Measurements from ENCODE around the gene INS. TPM values are rescaled to one million over a fixed set of nuclear protein-coding genes. Genes with fewer than 3 reads are reported as not detected.

INS gene
- total and polyA plus RNA-seq, 2 of the 4 experiments (the other 2 are of a cell fraction): not detected

GRCh38 chr11:2182075-2182474 is 21.1 kb upstream of the INS start:
- H3K56ac ChIP-seq (ENCODE audit: extremely low read depth, insufficient read depth, low read length): no peak overlapping the region
- peaks cover 20% of the 10 kb centered on the region for H3K27me3 ChIP-seq (ENCODE audit: control insufficient read depth, insufficient read depth, low read length)
- no peaks in the 10 kb centered on the region for H3K79me1 ChIP-seq (ENCODE audit: low read depth in 1 of 2, low read length in 2 of 2)
- no peak overlapping the region for H3K4ac ChIP-seq (ENCODE audit: low read depth, low read length)
- H2AK9ac ChIP-seq (replicated peaks; ENCODE audit: low read depth, low read length, poor library complexity): no peak overlapping the region
- no peak overlapping the region for H3K23ac ChIP-seq (ENCODE audit: low read depth, low read length)
- ChIA-PET CTCF (no interaction called here), POLR2A (ENCODE audit: unreplicated experiment) (no interaction called here)
- no peak overlapping the region for H3K27ac ChIP-seq (ENCODE audit: insufficient read depth, low read length)
- no peak overlapping the region for H4K8ac ChIP-seq (ENCODE audit: low read depth in 2 of 2, low read length in 2 of 2)
- no peak overlapping the region for H2BK5ac ChIP-seq (ENCODE audit: low read depth, low read length, poor library complexity, severe bottlenecking)
- H2BK15ac ChIP-seq (ENCODE audit: low read depth, low read length): no peak overlapping the region
- dilution Hi-C loops (cut with HindIII; ENCODE audit: low sequenced_read_pairs, unreplicated experiment): no loop called here
- H2BK120ac ChIP-seq (ENCODE audit: low read depth, low read length): no peak overlapping the region
- intact Hi-C loops (cut with micrococcal nuclease): no loop called here
- H3K4me2 ChIP-seq (ENCODE audit: low read depth, low read length): no peak overlapping the region
- H4K5ac ChIP-seq (ENCODE audit: low read depth, low read length): no peak overlapping the region
- H3K4me3 ChIP-seq (ENCODE audit: insufficient read depth, low read depth, low read length): no peak overlapping the region
- H3K4me1 ChIP-seq (ENCODE audit: control insufficient read depth, insufficient read depth, low read length): no peaks in the 10 kb centered on the region
- no peak for DNase-seq
- H4K91ac ChIP-seq (ENCODE audit: insufficient read depth, low read depth, low read length): no peak overlapping the region
- no peak for ATAC-seq (ENCODE audit: low read depth)
- no peak overlapping the region for H2BK20ac ChIP-seq (ENCODE audit: low read depth, low read length)
- H3K18ac ChIP-seq (ENCODE audit: low read depth, low read length): no peak overlapping the region
- H3K9ac ChIP-seq (ENCODE audit: low read depth, low read length): no peak overlapping the region
- H2AK5ac ChIP-seq (ENCODE audit: low read depth, low read length): no peak overlapping the region
- no peaks in the 10 kb centered on the region for H3K36me3 ChIP-seq (ENCODE audit: control insufficient read depth, insufficient read depth, low read length)
- in situ Hi-C loops (cut with MboI; ENCODE audit: low sequenced_read_pairs): loop anchor here (25.0 kb wide), 1 partner anchor 705 kb away; the partner anchor contains the start of gene CDKN1C
- no TSS peak for BruUV-seq (replicated peaks)
- H3K14ac ChIP-seq (replicated peaks; ENCODE audit: low read depth, low read length): no peak overlapping the region
- no peak overlapping the region for H2AFZ ChIP-seq (replicated peaks; ENCODE audit: low read length, poor library complexity)
- no peaks in the 10 kb centered on the region for H3K9me3 ChIP-seq (ENCODE audit: control insufficient read depth, insufficient read depth, low read length)
- H3K9me1 ChIP-seq (ENCODE audit: insufficient read depth, low read length): peaks cover 1% of the 10 kb centered on the region; the same call in 1 of the 2 replicates
- TF ChIP-seq BHLHE40 (IDR thresholded peaks at IDR 0.05; ENCODE audit: low read depth, low read length) (no peak), RFX5 (IDR thresholded peaks at IDR 0.05; ENCODE audit: low read depth, low read length) (no peak), RAD21 (IDR thresholded peaks at IDR 0.05; ENCODE audit: low read length) (no peak), ELK1 (IDR thresholded peaks at IDR 0.05; ENCODE audit: borderline replicate concordance, low read depth, low read length) (no peak), NFE2L2 (IDR thresholded peaks at IDR 0.05; ENCODE audit: low read depth, low read length) (no peak), MAFK (IDR thresholded peaks at IDR 0.05; ENCODE audit: low read depth, low read length) (no peak), CEBPB (IDR thresholded peaks at IDR 0.05; ENCODE audit: low read depth, low read length) (no peak), SMC3 (IDR thresholded peaks at IDR 0.05; ENCODE audit: low read depth, low read length) (no peak), FOS (IDR thresholded peaks at IDR 0.05; ENCODE audit: low read depth, low read length) (no peak), CHD1 (IDR thresholded peaks at IDR 0.05; ENCODE audit: low read depth, low read length) (no peak), USF2 (IDR thresholded peaks at IDR 0.05; ENCODE audit: low read depth, low read length) (no peak), CTCF (conservative IDR thresholded peaks at IDR 0.05; ENCODE audit: low read depth, low read length) (no peak)
- WGBS, 2 experiments (ENCODE audit: extremely low coverage in 2 of 2, insufficient read length in 1 of 2): 81% methylated on average over 4 of the region's 18 CpGs; no CpG with 5 or more reads in 1 of the 2 experiments
- 0 out of 2 replicates have a peak, but pooled peaks cover 1% of the 10 kb centered on the region for H4K20me1 ChIP-seq (ENCODE audit: insufficient read depth, low read length)

Data from IMR-90 (cell line).